RWPE2 (cell line): ENCODE measurements around the gene EMILIN1.
A peak's percentile ranks its signal among the peaks of the same experiment; 100 is the strongest.

ENCODE experiments used
- ATAC-seq: fragments of 200-7000 bp; cut with Tn5 transposase; 3 replicates; pipeline ENCODE4 v1.9.1; 2021; ENCODE audit warnings: low read depth
- DNase-seq: peaks from one replicate; pipeline ENCODE4 v3.0.0-alpha.2; 2020; ENCODE audit warnings: low spot score
- H3K27ac ChIP-seq: fragments of 450-650 bp; 2 replicates; pipeline ENCODE4 v1.5.1; 2017; ENCODE audit warnings: mild to moderate bottlenecking; ENCODE audit not compliant: poor library complexity, severe bottlenecking
- H3K27me3 ChIP-seq: fragments of 250-450 bp; sonication (Bioruptor Pico); 2 replicates; pipeline ENCODE4 v1.5.1; 2021; ENCODE audit warnings: mild to moderate bottlenecking, moderate library complexity; ENCODE audit not compliant: insufficient read depth, poor library complexity, severe bottlenecking
- H3K36me3 ChIP-seq: fragments of 250-450 bp; sonication (Bioruptor Pico); 2 replicates; pipeline ENCODE4 v1.5.1; 2020; ENCODE audit warnings: low read depth, mild to moderate bottlenecking, moderate library complexity
- H3K4me1 ChIP-seq: fragments of 250-450 bp; sonication (Bioruptor Pico); 2 replicates; pipeline ENCODE4 v1.5.1; 2021; ENCODE audit warnings: mild to moderate bottlenecking, moderate library complexity; ENCODE audit not compliant: insufficient read depth, poor library complexity, severe bottlenecking
- H3K4me3 ChIP-seq: fragments of 250-450 bp; sonication (Bioruptor Pico); 2 replicates; pipeline ENCODE4 v1.5.1; 2021; ENCODE audit warnings: mild to moderate bottlenecking, moderate library complexity; ENCODE audit not compliant: severe bottlenecking
- H3K9me3 ChIP-seq: fragments of 250-450 bp; sonication (Bioruptor Pico); 2 replicates; pipeline ENCODE4 v1.5.1; 2021; ENCODE audit warnings: mild to moderate bottlenecking, moderate library complexity; ENCODE audit not compliant: severe bottlenecking
- TF ChIP-seq, protein P1 (sequence below): fragments of 450-650 bp; IDR thresholded peaks from one replicate; pipeline ENCODE4 v1.5.1; 2017; ENCODE audit warnings: mild to moderate bottlenecking, moderate library complexity; ENCODE audit not compliant: poor library complexity, severe bottlenecking

The EMILIN1 gene

DNA sequence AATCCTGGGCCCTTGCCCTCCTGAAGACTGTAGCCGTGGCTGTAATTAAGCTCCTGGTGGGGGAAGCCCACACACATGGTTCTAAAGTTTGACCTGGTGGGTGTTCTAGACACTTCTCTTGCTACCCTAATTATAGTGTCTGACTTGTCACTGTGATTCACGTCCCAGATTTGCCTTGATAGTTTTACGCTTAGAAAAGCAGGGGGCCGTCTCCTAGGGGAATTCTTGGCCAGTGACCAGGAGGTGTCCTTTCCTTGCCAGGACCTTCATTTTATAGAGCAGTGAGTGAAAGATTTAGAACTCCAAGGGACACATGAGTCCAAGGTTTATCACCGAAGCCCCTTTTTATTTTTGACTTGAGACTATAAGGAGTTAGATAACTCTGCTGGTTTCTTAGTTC, 36.7 kb upstream of the EMILIN1 start:
- Histone ChIP-seq H3K36me3 (peaks cover 60% of the 10 kb centered on the region), H3K9me3 (no peaks in the 10 kb centered on the region), H3K4me1 (no peaks in the 10 kb centered on the region), H3K27ac (no peak overlapping the region), H3K4me3 (no peak overlapping the region), H3K27me3 (no peaks in the 10 kb centered on the region)
- DNase-seq, result no peak
- TF ChIP-seq, protein P1, sequence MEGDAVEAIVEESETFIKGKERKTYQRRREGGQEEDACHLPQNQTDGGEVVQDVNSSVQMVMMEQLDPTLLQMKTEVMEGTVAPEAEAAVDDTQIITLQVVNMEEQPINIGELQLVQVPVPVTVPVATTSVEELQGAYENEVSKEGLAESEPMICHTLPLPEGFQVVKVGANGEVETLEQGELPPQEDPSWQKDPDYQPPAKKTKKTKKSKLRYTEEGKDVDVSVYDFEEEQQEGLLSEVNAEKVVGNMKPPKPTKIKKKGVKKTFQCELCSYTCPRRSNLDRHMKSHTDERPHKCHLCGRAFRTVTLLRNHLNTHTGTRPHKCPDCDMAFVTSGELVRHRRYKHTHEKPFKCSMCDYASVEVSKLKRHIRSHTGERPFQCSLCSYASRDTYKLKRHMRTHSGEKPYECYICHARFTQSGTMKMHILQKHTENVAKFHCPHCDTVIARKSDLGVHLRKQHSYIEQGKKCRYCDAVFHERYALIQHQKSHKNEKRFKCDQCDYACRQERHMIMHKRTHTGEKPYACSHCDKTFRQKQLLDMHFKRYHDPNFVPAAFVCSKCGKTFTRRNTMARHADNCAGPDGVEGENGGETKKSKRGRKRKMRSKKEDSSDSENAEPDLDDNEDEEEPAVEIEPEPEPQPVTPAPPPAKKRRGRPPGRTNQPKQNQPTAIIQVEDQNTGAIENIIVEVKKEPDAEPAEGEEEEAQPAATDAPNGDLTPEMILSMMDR, result no peak
- no peak for ATAC-seq

GRCh38 chr2:27042159-27042661, 36.2 kb upstream of the EMILIN1 start:
- no peak for DNase-seq
- no peaks in the 10 kb centered on the region for H3K27me3 ChIP-seq
- H3K27ac ChIP-seq, result no peak overlapping the region
- peaks cover 55% of the 10 kb centered on the region for H3K36me3 ChIP-seq
- TF ChIP-seq, protein P1, result no peak
- no peaks in the 10 kb centered on the region for H3K4me1 ChIP-seq
- no peaks in the 10 kb centered on the region for H3K9me3 ChIP-seq
- ATAC-seq, result no peak
- H3K4me3 ChIP-seq, result no peak overlapping the region

- DNase-seq, result no peak
- Histone ChIP-seq H3K36me3 (peaks cover 46% of the 10 kb centered on the region), H3K9me3 (no peaks in the 10 kb centered on the region), H3K4me3 (no peak overlapping the region), H3K27ac (no peak overlapping the region), H3K4me1 (no peaks in the 10 kb centered on the region), H3K27me3 (no peaks in the 10 kb centered on the region)
- TF ChIP-seq, protein P1, result no peak
- ATAC-seq, result no peak
Observed at GRCh38 chr2:27042985-27043634, 35.3 kb upstream of the EMILIN1 start.

- DNase-seq, result no peak
- H3K9me3 ChIP-seq, result no peaks in the 10 kb centered on the region
- peaks cover 3% of the 10 kb centered on the region for H3K4me1 ChIP-seq
- peak; percentile 2 for ATAC-seq
- no peaks in the 10 kb centered on the region for H3K27me3 ChIP-seq
- TF ChIP-seq, protein P1, result no peak
- H3K36me3 ChIP-seq, result peaks cover 8% of the 10 kb centered on the region
- peak overlapping the region; percentile 73 for H3K4me3 ChIP-seq
- H3K27ac ChIP-seq, result peak overlapping the region; percentile 64
Observed at GRCh38 chr2:27049422-27050280, 28.8 kb upstream of the EMILIN1 start.
